ENCODE data around the gene HPN.

HPN gene

GRCh38 chr19:35108730-35109129 is 67.2 kb downstream of the HPN start:
- no peak for DNase-seq

- no peak for DNase-seq
Measured at GRCh38 chr19:35109395-35110112, 68.0 kb downstream of the HPN start.

GRCh38 chr19:35110974-35111373 is 69.5 kb downstream of the HPN start:
- DNase-seq: no peak

GRCh38 chr19:35112995-35113688 is 71.6 kb downstream of the HPN start:
- DNase-seq: no peak

GRCh38 chr19:35114353-35115176 is 73.0 kb downstream of the HPN start:
- DNase-seq: peak; percentile 64

GRCh38 chr19:35115177-35115951 is 73.8 kb downstream of the HPN start, which contains the start of gene FXYD3:
TSS of gene FXYD3 (plus strand) at chr19:35115823. CDS start at chr19:35119377, 3,554 bp downstream.
- no peak for DNase-seq
